Measurements from ENCODE around the gene URB1. TPM values are rescaled to one million over a fixed set of nuclear protein-coding genes. Genes with fewer than 3 reads are reported as not detected.

Gene URB1
- total and polyA plus RNA-seq, 9 of the 15 experiments (the other 6 are each of a cell fraction or from before 2014, with no cell fraction given) = 0.97 to 53.6 (median 21.5) TPM

- H3K9me1 ChIP-seq (ENCODE audit: control insufficient read depth, insufficient read depth, low read length) = no peaks in the 10 kb centered on the region
- in situ Hi-C loops (cut with MboI) (no loop called here), intact Hi-C loops (cut with micrococcal nuclease) (no loop called here)
- H3K9ac ChIP-seq (ENCODE audit: insufficient read depth in 1 of 2, low read depth in 2 of 2, low read length in 2 of 2) = no peak overlapping the region
- ATAC-seq = no peak
- 0 out of 2 replicates have a peak, but pooled peaks cover 2% of the 10 kb centered on the region for H4K20me1 ChIP-seq (replicated peaks; ENCODE audit: control insufficient read depth, insufficient read depth, low read length)
- no peak for DNase-seq (ENCODE audit: extremely low read depth in 1 of 4, low spot score in 3 of 4)
- H3K4me3 ChIP-seq = no peak overlapping the region
- no peak overlapping the region for H3K4me2 ChIP-seq (ENCODE audit: insufficient read depth, low read length)
- POLR2A ChIA-PET = interaction anchor here (0.5 kb wide), 2 partner anchors 14 to 281 kb away, joined by 3 read pairs; no protein-coding TSS in a partner anchor
- TF ChIP-seq ZBTB49 (CRISPR knock-in tag; IDR thresholded peaks at IDR 0.05; ENCODE audit: borderline replicate concordance) (no peak), ZNF134 (CRISPR knock-in tag; conservative IDR thresholded peaks at IDR 0.05) (no peak), ZNF398 (CRISPR knock-in tag; IDR thresholded peaks at IDR 0.05) (no peak), MCM3 (IDR thresholded peaks at IDR 0.05) (no peak), VEZF1 (CRISPR knock-in tag; IDR thresholded peaks at IDR 0.05) (no peak), ZNF347 (CRISPR knock-in tag; IDR thresholded peaks at IDR 0.05; ENCODE audit: low read depth) (no peak), BMI1 (IDR thresholded peaks at IDR 0.05; ENCODE audit: low read length) (no peak), ELF2 (CRISPR knock-in tag; IDR thresholded peaks at IDR 0.05) (no peak), KLF6 (CRISPR knock-in tag; IDR thresholded peaks at IDR 0.05; ENCODE audit: borderline replicate concordance) (no peak), NCOA2 (IDR thresholded peaks at IDR 0.05; ENCODE audit: partially characterized antibody in 2 of 2) (no peak), SNRNP70 (optimal IDR thresholded peaks at IDR 0.05; ENCODE audit: low read depth, low read length) (no peak), RFX1 (IDR thresholded peaks at IDR 0.05) (no peak), TGIF2 (CRISPR knock-in tag; IDR thresholded peaks at IDR 0.05) (no peak)
- 93% methylated on average over 5 of the region's 5 CpGs for WGBS (ENCODE audit: insufficient coverage, low coverage, missing lambda C conversion rate)
- H3K4me1 ChIP-seq (replicated peaks in 1 of 2; ENCODE audit: control insufficient read depth in 2 of 2, insufficient read depth in 2 of 2, low read length in 2 of 2) = peaks cover 0 to 10% of the 10 kb centered on the region in 2 experiments; a peak in 1 of 5 replicates
- H2AFZ ChIP-seq (ENCODE audit: low read depth, low read length) = no peak overlapping the region
- H3K9me3 ChIP-seq (replicated peaks; ENCODE audit: control insufficient read depth, insufficient read depth, low read depth, low read length) = no peaks in the 10 kb centered on the region; the same call in 1 of the 2 replicates
- no peaks in the 10 kb centered on the region for H3K27me3 ChIP-seq (ENCODE audit: control insufficient read depth in 2 of 2, insufficient read depth in 2 of 2, low read length in 2 of 2)
- no TSS peak for BruUV-seq (replicated peaks)
- CTCF ChIA-PET (ENCODE audit: low intra/inter-chr PET ratio) = no interaction called here
- no peak overlapping the region for H3K27ac ChIP-seq (ENCODE audit: extremely low read depth, low read depth, low read length)
- no peaks in the 10 kb centered on the region for H3K79me2 ChIP-seq (ENCODE audit: control insufficient read depth, insufficient read depth, low read length)
- peaks cover 89% of the 10 kb centered on the region for H3K36me3 ChIP-seq (ENCODE audit: control insufficient read depth, insufficient read depth, low read length)
- FAIRE-seq = no peak
These were observed 80.5 kb downstream of the URB1 start for GRCh38 chr21:32312326-32312725.
